Measurements from ENCODE around the gene MYL3.

- TF ChIP-seq POLR2A (IDR thresholded peaks at IDR 0.05), result no peak
- TF ChIP-seq CTCF (IDR thresholded peaks at IDR 0.05), result no peak
- TF ChIP-seq EP300 (IDR thresholded peaks at IDR 0.05), result no peak
Measured at GRCh38 chr3:46899151-46900006, 36.1 kb upstream of the MYL3 start.
